Bladder microvascular endothelial cell (primary cell): ENCODE results near the gene PEX14. TPM values are rescaled to one million over a fixed set of nuclear protein-coding genes. Genes with fewer than 3 reads are reported as not detected.

Experiments
- total RNA-seq: library from RNA; depleted of rRNA; stranded (reverse); fragments of >200 nt; gene quantifications from 2 replicates; pipeline ENCODE4 v1.2.3, GENCODE V29; 2014

PEX14 gene, protein sequence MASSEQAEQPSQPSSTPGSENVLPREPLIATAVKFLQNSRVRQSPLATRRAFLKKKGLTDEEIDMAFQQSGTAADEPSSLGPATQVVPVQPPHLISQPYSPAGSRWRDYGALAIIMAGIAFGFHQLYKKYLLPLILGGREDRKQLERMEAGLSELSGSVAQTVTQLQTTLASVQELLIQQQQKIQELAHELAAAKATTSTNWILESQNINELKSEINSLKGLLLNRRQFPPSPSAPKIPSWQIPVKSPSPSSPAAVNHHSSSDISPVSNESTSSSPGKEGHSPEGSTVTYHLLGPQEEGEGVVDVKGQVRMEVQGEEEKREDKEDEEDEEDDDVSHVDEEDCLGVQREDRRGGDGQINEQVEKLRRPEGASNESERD
- 9.7 and 24.4 TPM in 2 replicates for total RNA-seq

DNA sequence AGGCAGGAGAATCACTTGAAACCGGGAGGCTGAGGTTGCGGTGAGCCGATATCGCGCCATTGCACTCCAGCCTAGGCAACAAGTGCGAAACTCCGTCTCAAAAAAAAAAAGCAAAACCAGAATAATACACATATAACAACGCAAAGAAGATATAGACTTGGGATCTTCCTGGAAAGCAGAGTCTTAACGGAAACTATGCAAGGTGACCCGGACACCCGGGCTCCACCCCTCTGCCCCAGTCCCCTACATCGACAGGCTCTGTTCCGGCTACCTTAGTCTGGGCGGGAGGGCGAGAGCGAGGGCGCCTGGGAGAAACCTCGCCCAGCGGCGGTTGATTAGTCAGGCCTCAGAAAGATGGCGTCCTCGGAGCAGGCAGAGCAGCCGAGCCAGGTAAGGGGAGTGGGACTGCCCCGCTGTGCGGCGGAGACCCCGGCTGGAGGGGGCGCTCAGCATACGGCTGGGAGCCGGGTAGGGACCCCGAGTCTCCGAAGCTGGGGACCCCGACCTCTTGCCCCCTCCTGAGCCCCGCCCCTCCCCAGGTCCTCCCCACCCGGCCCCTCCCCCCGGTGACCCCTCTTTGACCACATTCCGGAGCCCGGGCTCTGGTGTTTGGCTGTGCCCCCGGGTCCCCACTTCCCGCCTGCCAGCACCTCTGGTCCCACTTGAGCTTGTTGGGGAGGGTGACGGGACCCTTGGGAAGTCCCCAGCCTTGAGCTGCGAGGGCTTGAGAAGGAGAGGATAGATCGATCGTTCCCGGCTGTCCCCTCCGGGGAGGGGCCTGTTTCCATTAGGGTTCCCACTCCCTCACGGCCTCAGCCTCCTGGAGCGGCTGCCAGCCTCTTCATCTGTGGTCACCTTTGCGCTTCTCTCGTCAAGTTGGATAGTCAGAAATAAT, at the start of gene PEX14:
Gene PEX14, plus strand, starts transcription at position 338 of the 895 bp plus-strand sequence. Its CDS starts 17 bp downstream, at position 355.

DNA sequence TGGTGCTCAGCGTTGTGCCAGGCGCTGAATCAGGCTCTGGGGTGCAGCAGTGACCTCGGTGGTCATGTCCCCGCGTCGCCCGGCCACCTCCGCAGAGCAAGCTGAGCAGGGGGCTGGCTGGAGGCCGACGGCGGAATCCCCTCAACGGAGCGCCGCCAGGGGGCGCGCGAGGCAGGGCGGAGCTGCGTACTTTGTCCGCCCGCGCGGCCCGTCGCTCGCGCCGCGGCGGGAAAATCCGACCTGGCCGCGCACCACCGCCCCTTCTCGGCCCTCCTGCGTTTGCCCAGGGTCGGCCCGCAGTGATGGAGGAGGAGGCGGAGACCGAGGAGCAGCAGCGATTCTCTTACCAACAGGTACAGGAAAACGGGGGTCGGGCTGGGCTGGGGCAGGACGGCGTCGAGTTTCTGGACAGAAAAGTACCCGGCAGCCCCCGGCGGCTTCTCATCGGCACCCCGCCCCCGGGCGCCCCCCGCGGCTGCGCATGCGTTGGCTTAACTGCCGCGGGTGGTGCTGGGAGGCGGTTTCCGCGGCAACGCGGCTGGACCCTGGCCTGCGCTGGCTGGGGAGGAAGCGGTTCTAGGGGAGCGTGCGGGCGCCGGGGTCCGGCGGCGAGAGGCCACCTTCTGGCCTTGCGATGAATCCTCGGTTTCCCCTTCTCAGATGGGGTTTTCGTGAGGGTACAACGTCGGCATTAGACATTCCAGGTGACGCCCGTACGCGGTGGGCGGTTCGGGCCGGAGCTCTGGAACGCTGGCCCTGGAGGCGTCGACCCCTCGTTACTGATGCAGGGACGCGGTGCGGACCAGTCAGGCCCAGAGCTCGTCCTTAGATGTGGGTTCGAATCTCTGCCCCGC, 44.3 kb upstream of the PEX14 start, which contains the start of gene CENPS:
Gene CENPS, plus strand, starts transcription at position 218 of the 854 bp plus-strand sequence. Its CDS starts 85 bp downstream, at position 303.

DNA sequence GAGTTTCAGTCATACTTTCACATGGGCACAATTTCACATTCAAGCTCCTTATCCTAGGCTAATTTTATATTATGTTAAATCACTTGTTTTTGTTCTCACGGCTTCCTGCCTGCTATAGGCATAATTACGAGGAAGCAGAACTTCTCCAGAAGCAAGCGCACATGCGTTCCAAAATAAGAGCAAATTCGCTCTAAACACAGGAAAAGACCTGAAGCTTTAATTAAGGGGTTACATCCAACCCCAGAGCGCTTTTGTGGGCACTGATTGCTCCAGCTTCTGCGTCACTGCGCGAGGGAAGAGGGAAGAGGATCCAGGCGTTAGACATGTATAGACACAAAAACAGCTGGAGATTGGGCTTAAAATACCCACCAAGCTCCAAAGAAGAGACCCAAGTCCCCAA, 25.0 kb upstream of the PEX14 start, which contains the start of gene CORT:
Gene CORT, plus strand, starts transcription at position 281 of the 400 bp plus-strand sequence. CDS start 193 bp downstream, outside the sequence.

DNA sequence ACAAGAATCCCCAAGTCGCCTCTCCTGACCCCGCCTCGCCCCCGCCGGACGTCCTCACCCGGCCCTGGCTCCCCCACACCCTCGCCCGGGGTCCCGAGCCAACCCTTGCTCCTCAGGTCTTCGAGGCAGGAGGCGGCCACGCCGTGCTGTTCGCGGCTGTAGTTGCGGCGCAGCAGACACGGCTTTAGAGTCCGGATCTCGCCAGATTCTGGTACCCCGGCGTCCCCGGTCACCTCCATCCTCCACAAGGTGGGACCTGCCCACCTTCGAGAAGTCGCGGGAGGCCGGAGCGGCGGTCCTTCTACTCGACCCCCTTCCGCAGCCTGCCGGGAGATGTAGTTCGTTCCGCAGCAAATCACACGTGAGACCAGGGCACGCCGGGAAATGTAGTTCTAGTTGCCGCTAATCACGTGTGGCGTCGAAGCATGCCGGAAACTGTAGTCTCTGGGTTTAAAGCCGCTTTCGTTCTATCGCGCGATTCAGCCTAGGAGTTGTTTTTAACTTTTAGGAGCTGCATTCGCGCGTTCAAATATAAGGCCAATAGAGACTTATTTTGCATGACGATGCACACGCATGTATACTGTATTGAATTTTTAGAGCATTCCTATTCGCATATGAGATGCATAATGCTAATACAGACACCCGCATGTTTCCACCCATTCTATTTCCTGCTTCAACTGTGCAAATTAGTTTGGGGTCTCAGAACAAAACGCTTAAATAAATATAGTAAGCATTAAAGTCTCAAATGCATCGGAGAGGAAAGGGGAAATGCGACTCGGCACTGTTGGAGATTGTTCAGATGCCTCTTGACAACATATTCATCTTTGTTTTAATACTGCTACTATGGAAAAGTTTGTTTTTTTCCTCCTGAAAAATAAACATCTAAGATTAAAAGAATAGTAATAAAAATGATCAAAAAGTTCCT, 2.3 kb upstream of the PEX14 start, which contains the start of gene DFFA:
Gene DFFA, minus strand, starts transcription at position 310 of the 925 bp plus-strand sequence. Its CDS starts 71 bp downstream, at position 239.

Other genes starting within 250 kb of the PEX14 start
- gene PGD, start 75.9 kb upstream of the PEX14 start, total RNA-seq = 70.9 and 74.0 TPM in 2 replicates
- gene CENPS, start 44.5 kb upstream of the PEX14 start, total RNA-seq = 6.5 and 7.9 TPM in 2 replicates
- 1.5 TPM in 1 of 2 replicates, not detected in the other for gene CORT, start 24.9 kb upstream of the PEX14 start, total RNA-seq
- 42.1 and 65.3 TPM in 2 replicates for gene DFFA, start 2.4 kb upstream of the PEX14 start, total RNA-seq